ENCODE results near the gene KIAA1586. TPM values are rescaled to one million over a fixed set of nuclear protein-coding genes. Genes with fewer than 3 reads are reported as not detected.
"Not testable (repeated sequence)": the region's sequence is repeated elsewhere in the genome, so short reads cannot be mapped to it uniquely, and the experiment has no call there.

KIAA1586 gene
- total RNA-seq, 1 donor from 2014 or later, result 39.8 TPM

- no peak overlapping the region for H3K27ac Mint-ChIP-seq (ENCODE audit: unreplicated experiment)
- no peaks in the 10 kb centered on the region for H3K9me3 Mint-ChIP-seq
- H3K36me3 Mint-ChIP-seq (ENCODE audit: low read depth), result no peaks in the 10 kb centered on the region
- peaks cover 6% of the 10 kb centered on the region for H3K27me3 Mint-ChIP-seq (ENCODE audit: low read depth)
- H3K4me3 Mint-ChIP-seq, result no peak overlapping the region
- no peak for TF ChIP-seq CTCF (conservative IDR thresholded peaks at IDR 0.05)
- H3K4me1 Mint-ChIP-seq, result no peaks in the 10 kb centered on the region
- DNase-seq (ENCODE audit: low read depth, low spot score), result no peak
Measured at GRCh38 chr6:57035549-57035948, 10.9 kb upstream of the KIAA1586 start.

GRCh38 chr6:57038906-57039305, 7.6 kb upstream of the KIAA1586 start:
- no peak for DNase-seq (ENCODE audit: low read depth, low spot score)
- H3K4me1 Mint-ChIP-seq, result no peaks in the 10 kb centered on the region
- H3K9me3 Mint-ChIP-seq, result peaks cover 2% of the 10 kb centered on the region
- no peaks in the 10 kb centered on the region for H3K36me3 Mint-ChIP-seq (ENCODE audit: low read depth)
- no peak for TF ChIP-seq CTCF (conservative IDR thresholded peaks at IDR 0.05)
- no peak overlapping the region for H3K27ac Mint-ChIP-seq (ENCODE audit: unreplicated experiment)
- peaks cover 23% of the 10 kb centered on the region for H3K27me3 Mint-ChIP-seq (ENCODE audit: low read depth)
- no peak overlapping the region for H3K4me3 Mint-ChIP-seq

GRCh38 chr6:57040011-57040410, 6.5 kb upstream of the KIAA1586 start:
- H3K4me3 Mint-ChIP-seq, result no peak overlapping the region
- H3K4me1 Mint-ChIP-seq, result no peaks in the 10 kb centered on the region
- no peak overlapping the region for H3K27ac Mint-ChIP-seq (ENCODE audit: unreplicated experiment)
- peaks cover 4% of the 10 kb centered on the region for H3K9me3 Mint-ChIP-seq
- H3K36me3 Mint-ChIP-seq (ENCODE audit: low read depth), result no peaks in the 10 kb centered on the region
- H3K27me3 Mint-ChIP-seq (ENCODE audit: low read depth), result peaks cover 26% of the 10 kb centered on the region
- no peak for TF ChIP-seq CTCF (conservative IDR thresholded peaks at IDR 0.05)
- no peak for DNase-seq (ENCODE audit: low read depth, low spot score)

GRCh38 chr6:57044061-57044460, 2.4 kb upstream of the KIAA1586 start:
- not testable (repeated sequence) for H3K36me3 Mint-ChIP-seq (ENCODE audit: low read depth)
- peaks cover 20% of the 10 kb centered on the region for H3K4me1 Mint-ChIP-seq

GRCh38 chr6:57044568-57044967, 1.9 kb upstream of the KIAA1586 start:
- TF ChIP-seq CTCF (conservative IDR thresholded peaks at IDR 0.05), result no peak
- peaks cover 25% of the 10 kb centered on the region for H3K4me1 Mint-ChIP-seq
- DNase-seq (ENCODE audit: low read depth, low spot score), result no peak
- peaks cover 24% of the 10 kb centered on the region for H3K27me3 Mint-ChIP-seq (ENCODE audit: low read depth)
- no peak overlapping the region for H3K27ac Mint-ChIP-seq (ENCODE audit: unreplicated experiment)
- H3K4me3 Mint-ChIP-seq, result peak overlapping the region; percentile 38
- H3K9me3 Mint-ChIP-seq, result peaks cover 4% of the 10 kb centered on the region
- H3K36me3 Mint-ChIP-seq (ENCODE audit: low read depth), result peaks cover 3% of the 10 kb centered on the region

More at GRCh38 chr6:57044061-57044460, 2.4 kb upstream of the KIAA1586 start:
- not testable (repeated sequence) for DNase-seq (ENCODE audit: low read depth, low spot score); H3K9me3 Mint-ChIP-seq; H3K27ac Mint-ChIP-seq (ENCODE audit: unreplicated experiment)
- Mint-ChIP-seq H3K27me3 (ENCODE audit: low read depth) (peaks cover 24% of the 10 kb centered on the region), H3K4me3 (peak overlapping the region; percentile 38)

GRCh38 chr6:57047257-57047585, 728 bp downstream of the KIAA1586 start:
- H3K9me3 Mint-ChIP-seq; DNase-seq (ENCODE audit: low read depth, low spot score); H3K4me3 Mint-ChIP-seq; H3K27ac Mint-ChIP-seq (ENCODE audit: unreplicated experiment): not testable (repeated sequence)
- Mint-ChIP-seq H3K4me1 (peaks cover 34% of the 10 kb centered on the region), H3K36me3 (ENCODE audit: low read depth) (peaks cover 10% of the 10 kb centered on the region), H3K27me3 (ENCODE audit: low read depth) (peaks cover 15% of the 10 kb centered on the region)

GRCh38 chr6:57047859-57048258, 1.4 kb downstream of the KIAA1586 start:
- Mint-ChIP-seq H3K27me3 (ENCODE audit: low read depth) (peaks cover 14% of the 10 kb centered on the region), H3K4me3 (peak overlapping the region; percentile 88), H3K36me3 (ENCODE audit: low read depth) (peaks cover 10% of the 10 kb centered on the region), H3K4me1 (peaks cover 34% of the 10 kb centered on the region)
- DNase-seq (ENCODE audit: low read depth, low spot score); H3K27ac Mint-ChIP-seq (ENCODE audit: unreplicated experiment); H3K9me3 Mint-ChIP-seq: not testable (repeated sequence)

All from neural crest cell (in vitro differentiated cells).